Measurements from ENCODE around the gene ALG12.

GRCh38 chr22:49889071-49889470, 29.2 kb downstream of the ALG12 start:
- no peak for TF ChIP-seq EP300 (IDR thresholded peaks at IDR 0.05)
- TF ChIP-seq POLR2AphosphoS5 (IDR thresholded peaks at IDR 0.05), result no peak
- no peak for TF ChIP-seq CTCF (IDR thresholded peaks at IDR 0.05)
- TF ChIP-seq POLR2A (IDR thresholded peaks at IDR 0.05), result no peak
